Activated T-cell treated with anti-CD3 and anti-CD28 coated beads for 24 hours (primary cell): Measurements from ENCODE around the gene CACNB4.

ENCODE experiments used
- DNase-seq: peaks from one replicate; pipeline ENCODE4 v3.0.0-alpha.2; 2020; ENCODE audit warnings: low read depth

The CACNB4 gene

GRCh38 chr2:151783133-151783520 is 315.7 kb downstream of the CACNB4 start:
- DNase-seq = no peak
